Activated naive CD8-positive, alpha-beta T cell treated with anti-CD3 and anti-CD28 coated beads, Interleukin-2, amount 10 ng/mL, durations not matched to agents 7 days and 5 days (primary cell): ENCODE results near the gene GPR132. TPM values are rescaled to one million over a fixed set of nuclear protein-coding genes. Genes with fewer than 3 reads are reported as not detected.
A peak's percentile ranks its signal among the peaks of the same experiment; 100 is the strongest.
"Not testable (repeated sequence)": the region's sequence is repeated elsewhere in the genome, so short reads cannot be mapped to it uniquely, and the experiment has no call there.

Experiments
- ATAC-seq: fragments of 150-1000 bp; cut with Tn5 transposase; one replicate; pipeline ENCODE4 v1.10.0; 2021; ENCODE audit warnings: low read depth, moderate library complexity
- POLR2A ChIA-PET: fragments of 350-600 bp; sonication (Branson Sonifier 250); formaldehyde crosslinking; loops from one replicate; lab custom pipeline; 2021; ENCODE audit warnings: antibody characterized with exemption; lab: Charles Lee
- DNase-seq: peaks from one replicate; pipeline ENCODE4 v3.0.0; 2021
- H3K27ac Mint-ChIP-seq: one replicate; pipeline ENCODE4 v1.8.0; 2022; ENCODE audit warnings: mild to moderate bottlenecking, mixed read lengths
- H3K27me3 Mint-ChIP-seq: one replicate; pipeline ENCODE4 v1.8.0; 2022; ENCODE audit warnings: mild to moderate bottlenecking, moderate library complexity, mixed read lengths
- H3K36me3 Mint-ChIP-seq: one replicate; pipeline ENCODE4 v1.8.0; 2021; ENCODE audit warnings: mild to moderate bottlenecking, mixed read lengths
- H3K4me1 Mint-ChIP-seq: one replicate; pipeline ENCODE4 v1.8.0; 2021; ENCODE audit warnings: mixed read lengths
- H3K4me3 Mint-ChIP-seq: one replicate; pipeline ENCODE4 v1.8.0; 2022; ENCODE audit warnings: mild to moderate bottlenecking, moderate library complexity, mixed read lengths
- H3K9me3 Mint-ChIP-seq: one replicate; pipeline ENCODE4 v1.8.0; 2021; ENCODE audit warnings: mixed read lengths
- total RNA-seq, 2 experiments: library from RNA; stranded (reverse); gene quantifications; one replicate each; pipeline ENCODE4 v1.2.3, GENCODE V29; 2021

The GPR132 gene
- 10 to 100 TPM; 43.5 to 46.6 TPM for total RNA-seq

- DNase-seq (peak; percentile 80), ATAC-seq (peak; percentile 84)
- POLR2A ChIA-PET, result interaction anchor here (0.5 to 12.0 kb wide), 22 partner anchors 9 to 1499 kb away, joined by 3 to 176 read pairs (median 4); partner anchors contain the start of genes BRF1, CDCA4, CLBA1 and PACS2
- Mint-ChIP-seq H3K36me3 (peaks cover 14% of the 10 kb centered on the region), H3K27ac (peak within 1 kb of the TSS; percentile 94), H3K4me1 (peaks cover 46% of the 10 kb centered on the region), H3K27me3 (no peaks in the 10 kb centered on the region), H3K4me3 (peak within 1 kb of the TSS; percentile 89), H3K9me3 (no peaks in the 10 kb centered on the region)
These were observed at the start of gene GPR132 for GRCh38 chr14:105065280-105066228. TSS of gene GPR132 (minus strand) at chr14:105065430. CDS start at chr14:105055420, 10,010 bp downstream.

GRCh38 chr14:105109243-105109642 lies 44.0 kb upstream of the GPR132 start:
- ATAC-seq, H3K27ac Mint-ChIP-seq, POLR2A ChIA-PET, H3K9me3 Mint-ChIP-seq, H3K4me1 Mint-ChIP-seq, H3K36me3 Mint-ChIP-seq, H3K4me3 Mint-ChIP-seq, DNase-seq: not testable (repeated sequence)
- H3K27me3 Mint-ChIP-seq, result peaks cover 27% of the 10 kb centered on the region

- no peak overlapping the region for H3K4me3 Mint-ChIP-seq
- no peak overlapping the region for H3K27ac Mint-ChIP-seq
- H3K9me3 Mint-ChIP-seq, result peaks cover 3% of the 10 kb centered on the region
- H3K27me3 Mint-ChIP-seq, result peaks cover 35% of the 10 kb centered on the region
- POLR2A ChIA-PET, result no interaction called here
- DNase-seq (no peak), ATAC-seq (no peak)
- H3K36me3 Mint-ChIP-seq, result peaks cover 2% of the 10 kb centered on the region
- peaks cover 3% of the 10 kb centered on the region for H3K4me1 Mint-ChIP-seq
These were observed 43.3 kb upstream of the GPR132 start for GRCh38 chr14:105108516-105108864.

- ATAC-seq (no peak), DNase-seq (no peak)
- H3K4me3 Mint-ChIP-seq, result no peak overlapping the region
- peaks cover 37% of the 10 kb centered on the region for H3K27me3 Mint-ChIP-seq
- POLR2A ChIA-PET, result interaction anchor here (0.7 kb wide), 1 partner anchor 154 kb away, joined by 5 read pairs; no protein-coding TSS in a partner anchor
- H3K9me3 Mint-ChIP-seq, result peaks cover 3% of the 10 kb centered on the region
- H3K4me1 Mint-ChIP-seq, result peaks cover 3% of the 10 kb centered on the region
- peaks cover 2% of the 10 kb centered on the region for H3K36me3 Mint-ChIP-seq
- no peak overlapping the region for H3K27ac Mint-ChIP-seq
These were observed 42.7 kb upstream of the GPR132 start for GRCh38 chr14:105107781-105108515.

GRCh38 chr14:105107351-105107750 lies 42.1 kb upstream of the GPR132 start:
- H3K4me1 Mint-ChIP-seq, result peaks cover 3% of the 10 kb centered on the region
- peaks cover 2% of the 10 kb centered on the region for H3K36me3 Mint-ChIP-seq
- POLR2A ChIA-PET, result interaction anchor here (0.7 kb wide), 1 partner anchor 154 kb away, joined by 5 read pairs; no protein-coding TSS in a partner anchor
- peaks cover 3% of the 10 kb centered on the region for H3K9me3 Mint-ChIP-seq
- ATAC-seq (no peak), DNase-seq (no peak)
- no peak overlapping the region for H3K4me3 Mint-ChIP-seq
- H3K27me3 Mint-ChIP-seq, result peaks cover 37% of the 10 kb centered on the region
- H3K27ac Mint-ChIP-seq, result no peak overlapping the region

GRCh38 chr14:105105158-105105557 lies 39.9 kb upstream of the GPR132 start:
- POLR2A ChIA-PET, result no interaction called here
- ATAC-seq (no peak), DNase-seq (no peak)
- Mint-ChIP-seq H3K4me3 (no peak overlapping the region), H3K36me3 (peaks cover 2% of the 10 kb centered on the region), H3K27me3 (peaks cover 41% of the 10 kb centered on the region), H3K27ac (no peak overlapping the region), H3K9me3 (peaks cover 3% of the 10 kb centered on the region), H3K4me1 (peaks cover 3% of the 10 kb centered on the region)

- no peak for ATAC-seq
These were observed 37.7 kb upstream of the GPR132 start for GRCh38 chr14:105102893-105103292.

GRCh38 chr14:105102361-105102870 lies 37.2 kb upstream of the GPR132 start:
- Mint-ChIP-seq H3K9me3 (peaks cover 9% of the 10 kb centered on the region), H3K27me3 (peaks cover 41% of the 10 kb centered on the region), H3K4me3 (no peak overlapping the region), H3K27ac (no peak overlapping the region), H3K4me1 (peaks cover 3% of the 10 kb centered on the region), H3K36me3 (peaks cover 2% of the 10 kb centered on the region)
- POLR2A ChIA-PET, result no interaction called here
- ATAC-seq (no peak), DNase-seq (no peak)

More at GRCh38 chr14:105102893-105103292, 37.7 kb upstream of the GPR132 start:
- DNase-seq, result no peak
- POLR2A ChIA-PET, result no interaction called here
- H3K4me3 Mint-ChIP-seq, result no peak overlapping the region
- H3K9me3 Mint-ChIP-seq, result peaks cover 9% of the 10 kb centered on the region
- peaks cover 2% of the 10 kb centered on the region for H3K36me3 Mint-ChIP-seq
- H3K27ac Mint-ChIP-seq, result no peak overlapping the region
- peaks cover 42% of the 10 kb centered on the region for H3K27me3 Mint-ChIP-seq
- H3K4me1 Mint-ChIP-seq, result peaks cover 3% of the 10 kb centered on the region

GRCh38 chr14:105100910-105101309 lies 35.7 kb upstream of the GPR132 start:
- Mint-ChIP-seq H3K36me3 (peaks cover 2% of the 10 kb centered on the region), H3K4me1 (peaks cover 3% of the 10 kb centered on the region), H3K4me3 (no peak overlapping the region), H3K27me3 (peaks cover 28% of the 10 kb centered on the region), H3K27ac (no peak overlapping the region), H3K9me3 (peaks cover 9% of the 10 kb centered on the region)
- POLR2A ChIA-PET, result no interaction called here
- ATAC-seq (no peak), DNase-seq (no peak)

GRCh38 chr14:105099778-105100177 lies 34.5 kb upstream of the GPR132 start:
- H3K27me3 Mint-ChIP-seq, result peaks cover 24% of the 10 kb centered on the region
- peaks cover 9% of the 10 kb centered on the region for H3K9me3 Mint-ChIP-seq
- no peaks in the 10 kb centered on the region for H3K4me1 Mint-ChIP-seq
- H3K36me3 Mint-ChIP-seq, result peaks cover 2% of the 10 kb centered on the region
- H3K27ac Mint-ChIP-seq, result no peak overlapping the region
- DNase-seq (no peak), ATAC-seq (no peak)
- POLR2A ChIA-PET, result no interaction called here
- no peak overlapping the region for H3K4me3 Mint-ChIP-seq

- H3K27me3 Mint-ChIP-seq, result peaks cover 9% of the 10 kb centered on the region
- H3K27ac Mint-ChIP-seq, result no peak overlapping the region
- POLR2A ChIA-PET, result no interaction called here
- ATAC-seq (no peak), DNase-seq (no peak)
- no peak overlapping the region for H3K4me3 Mint-ChIP-seq
- H3K4me1 Mint-ChIP-seq, result peaks cover 5% of the 10 kb centered on the region
- H3K36me3 Mint-ChIP-seq, result no peaks in the 10 kb centered on the region
- peaks cover 6% of the 10 kb centered on the region for H3K9me3 Mint-ChIP-seq
These were observed 33.1 kb upstream of the GPR132 start for GRCh38 chr14:105098316-105098715.

GRCh38 chr14:105097794-105098127 lies 32.5 kb upstream of the GPR132 start:
- POLR2A ChIA-PET, result no interaction called here
- Mint-ChIP-seq H3K9me3 (peaks cover 6% of the 10 kb centered on the region), H3K36me3 (no peaks in the 10 kb centered on the region), H3K27ac (no peak overlapping the region), H3K4me3 (no peak overlapping the region), H3K4me1 (peaks cover 7% of the 10 kb centered on the region), H3K27me3 (peaks cover 9% of the 10 kb centered on the region)
- DNase-seq (no peak), ATAC-seq (no peak)

- Mint-ChIP-seq H3K27ac (no peak overlapping the region), H3K4me3 (no peak overlapping the region), H3K36me3 (no peaks in the 10 kb centered on the region), H3K9me3 (peaks cover 6% of the 10 kb centered on the region), H3K27me3 (peaks cover 7% of the 10 kb centered on the region), H3K4me1 (peaks cover 12% of the 10 kb centered on the region)
- ATAC-seq (no peak), DNase-seq (no peak)
- POLR2A ChIA-PET, result interaction anchor here (1.1 kb wide), 1 partner anchor 31 kb away, joined by 3 read pairs; the partner anchor contains the start of gene GPR132
These were observed 31.1 kb upstream of the GPR132 start for GRCh38 chr14:105096206-105096875.
